C4-2B (cell line): ENCODE results near the gene GNB2.

Source experiments
- ZFX ChIP-seq: fragments of 450-650 bp; IDR thresholded peaks from 2 replicates; pipeline ENCODE4 v1.6.1; 2017
- TF ChIP-seq, protein P1 (sequence below): fragments of 450-650 bp; conservative IDR thresholded peaks from 2 replicates; pipeline ENCODE4 v1.5.1; 2017; ENCODE audit warnings: mild to moderate bottlenecking

DNA sequence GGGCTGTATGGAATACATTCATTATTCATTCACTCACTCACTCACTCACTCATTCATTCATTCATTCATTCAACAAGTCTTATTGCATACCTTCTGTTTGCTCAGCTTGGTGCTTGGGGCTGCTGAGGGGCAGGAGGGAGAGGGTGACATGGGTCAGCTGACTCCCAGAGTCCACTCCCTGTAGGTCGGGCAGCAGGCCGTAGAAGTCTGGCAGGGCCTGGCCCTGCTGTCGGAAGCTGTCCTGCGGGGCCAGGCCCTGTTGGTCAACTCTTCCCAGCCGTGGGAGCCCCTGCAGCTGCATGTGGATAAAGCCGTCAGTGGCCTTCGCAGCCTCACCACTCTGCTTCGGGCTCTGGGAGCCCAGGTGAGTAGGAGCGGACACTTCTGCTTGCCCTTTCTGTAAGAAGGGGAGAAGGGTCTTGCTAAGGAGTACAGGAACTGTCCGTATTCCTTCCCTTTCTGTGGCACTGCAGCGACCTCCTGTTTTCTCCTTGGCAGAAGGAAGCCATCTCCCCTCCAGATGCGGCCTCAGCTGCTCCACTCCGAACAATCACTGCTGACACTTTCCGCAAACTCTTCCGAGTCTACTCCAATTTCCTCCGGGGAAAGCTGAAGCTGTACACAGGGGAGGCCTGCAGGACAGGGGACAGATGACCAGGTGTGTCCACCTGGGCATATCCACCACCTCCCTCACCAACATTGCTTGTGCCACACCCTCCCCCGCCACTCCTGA lies 49.1 kb downstream of the GNB2 start:
- TF ChIP-seq, protein P1, sequence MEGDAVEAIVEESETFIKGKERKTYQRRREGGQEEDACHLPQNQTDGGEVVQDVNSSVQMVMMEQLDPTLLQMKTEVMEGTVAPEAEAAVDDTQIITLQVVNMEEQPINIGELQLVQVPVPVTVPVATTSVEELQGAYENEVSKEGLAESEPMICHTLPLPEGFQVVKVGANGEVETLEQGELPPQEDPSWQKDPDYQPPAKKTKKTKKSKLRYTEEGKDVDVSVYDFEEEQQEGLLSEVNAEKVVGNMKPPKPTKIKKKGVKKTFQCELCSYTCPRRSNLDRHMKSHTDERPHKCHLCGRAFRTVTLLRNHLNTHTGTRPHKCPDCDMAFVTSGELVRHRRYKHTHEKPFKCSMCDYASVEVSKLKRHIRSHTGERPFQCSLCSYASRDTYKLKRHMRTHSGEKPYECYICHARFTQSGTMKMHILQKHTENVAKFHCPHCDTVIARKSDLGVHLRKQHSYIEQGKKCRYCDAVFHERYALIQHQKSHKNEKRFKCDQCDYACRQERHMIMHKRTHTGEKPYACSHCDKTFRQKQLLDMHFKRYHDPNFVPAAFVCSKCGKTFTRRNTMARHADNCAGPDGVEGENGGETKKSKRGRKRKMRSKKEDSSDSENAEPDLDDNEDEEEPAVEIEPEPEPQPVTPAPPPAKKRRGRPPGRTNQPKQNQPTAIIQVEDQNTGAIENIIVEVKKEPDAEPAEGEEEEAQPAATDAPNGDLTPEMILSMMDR: no peak
- no peak for TF ChIP-seq ZFX
